Activated CD4-positive, alpha-beta T cell treated with anti-CD3 and anti-CD28 coated beads, Interleukin-2, amount 10 ng/mL, durations not matched to agents 7 days and 5 days (primary cell): Measurements from ENCODE around the gene KCNJ8. TPM values are rescaled to one million over a fixed set of nuclear protein-coding genes. Genes with fewer than 3 reads are reported as not detected.

Source experiments
- CTCF ChIA-PET: fragments of 350-600 bp; sonication (Branson Sonifier 250); formaldehyde crosslinking; loops from one replicate; lab custom pipeline; 2021; ENCODE audit warnings: antibody characterized with exemption; lab: Charles Lee
- POLR2A ChIA-PET: fragments of 350-600 bp; sonication (Branson Sonifier 250); formaldehyde crosslinking; loops from one replicate; lab custom pipeline; 2021; ENCODE audit warnings: antibody characterized with exemption; lab: Charles Lee
- DNase-seq: peaks from one replicate; pipeline ENCODE4 v3.0.0-alpha.2; 2020
- H3K27ac Mint-ChIP-seq: one replicate; pipeline ENCODE4 v1.8.0; 2021; ENCODE audit warnings: mild to moderate bottlenecking, moderate library complexity, mixed read lengths
- H3K27me3 Mint-ChIP-seq: one replicate; pipeline ENCODE4 v1.8.0; 2021; ENCODE audit warnings: mixed read lengths
- H3K36me3 Mint-ChIP-seq: one replicate; pipeline ENCODE4 v1.8.0; 2021; ENCODE audit warnings: low read depth, mixed read lengths
- H3K4me1 Mint-ChIP-seq: one replicate; pipeline ENCODE4 v1.8.0; 2021; ENCODE audit warnings: mixed read lengths
- H3K4me3 Mint-ChIP-seq: one replicate; pipeline ENCODE4 v1.8.0; 2021; ENCODE audit warnings: mild to moderate bottlenecking, moderate library complexity, mixed read lengths
- H3K9me3 Mint-ChIP-seq: one replicate; pipeline ENCODE4 v1.8.0; 2021; ENCODE audit warnings: mixed read lengths
- total RNA-seq, 2 experiments: library from RNA; stranded (reverse); gene quantifications; one replicate each; pipeline ENCODE4 v1.2.3, GENCODE V29; 2021

The KCNJ8 gene
- total RNA-seq, 2 experiments from 2014 or later = not detected

DNA sequence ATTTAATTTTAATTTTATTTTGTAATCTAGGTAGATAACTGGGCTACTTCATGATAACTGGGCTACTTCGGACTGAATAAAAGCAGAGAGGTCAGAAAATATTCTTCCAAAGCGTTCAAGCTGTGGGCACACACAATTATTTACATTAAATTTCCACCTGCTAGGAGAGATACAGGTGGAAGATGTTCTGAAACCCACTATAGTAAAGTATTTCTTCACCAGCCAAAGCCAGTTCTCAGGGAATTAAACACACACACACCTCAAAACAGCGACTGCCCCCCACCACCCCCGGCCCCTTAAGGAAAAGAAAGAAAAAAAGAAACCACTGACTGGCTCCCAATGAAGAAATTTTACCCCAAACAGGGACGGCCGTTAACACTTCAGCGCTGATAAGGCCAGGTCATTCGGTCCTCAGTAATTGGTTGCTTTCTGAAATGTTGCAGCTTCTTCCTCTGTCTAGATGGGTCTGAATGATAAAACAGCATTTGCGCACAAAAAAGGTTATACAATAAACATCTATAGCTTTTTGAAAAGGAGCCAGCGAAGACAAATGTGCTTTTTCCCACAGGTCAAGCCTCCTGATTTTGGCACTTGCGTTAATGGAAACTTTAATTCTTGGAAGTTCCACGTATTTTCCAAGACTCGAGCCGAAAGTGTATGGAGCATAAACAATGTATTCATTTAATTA is 771 bp upstream of the KCNJ8 start:
- H3K27me3 Mint-ChIP-seq = peaks cover 64% of the 10 kb centered on the region
- no peak for DNase-seq
- no peaks in the 10 kb centered on the region for H3K9me3 Mint-ChIP-seq
- H3K4me1 Mint-ChIP-seq = peaks cover 8% of the 10 kb centered on the region
- H3K27ac Mint-ChIP-seq = no peak overlapping the region
- H3K4me3 Mint-ChIP-seq = no peak overlapping the region
- ChIA-PET POLR2A (no interaction called here), CTCF (interaction anchor here (0.7 kb wide), 1 partner anchor 95 kb away, joined by 3 read pairs; no protein-coding TSS in a partner anchor)
- no peaks in the 10 kb centered on the region for H3K36me3 Mint-ChIP-seq

DNA sequence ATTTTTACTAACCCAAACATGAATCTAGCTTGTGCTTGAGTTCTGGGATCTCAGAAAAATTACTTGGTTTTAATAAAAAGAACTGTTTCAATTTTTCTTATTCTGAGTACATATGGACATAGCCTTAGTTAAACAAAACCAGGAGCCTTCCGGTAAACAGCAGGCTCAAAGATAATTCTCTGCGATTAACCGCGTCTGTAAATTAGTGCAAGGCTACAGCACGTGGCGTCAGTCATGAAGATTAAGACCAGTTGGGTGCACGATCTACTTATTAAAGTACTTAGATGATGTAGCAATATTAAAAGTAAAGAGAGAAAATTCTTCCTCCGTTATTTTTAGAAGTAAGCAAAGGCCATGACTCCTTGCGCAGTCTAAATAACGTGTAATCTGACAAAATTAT is 700 bp downstream of the KCNJ8 start:
- H3K36me3 Mint-ChIP-seq = no peaks in the 10 kb centered on the region
- POLR2A ChIA-PET = no interaction called here

DNA sequence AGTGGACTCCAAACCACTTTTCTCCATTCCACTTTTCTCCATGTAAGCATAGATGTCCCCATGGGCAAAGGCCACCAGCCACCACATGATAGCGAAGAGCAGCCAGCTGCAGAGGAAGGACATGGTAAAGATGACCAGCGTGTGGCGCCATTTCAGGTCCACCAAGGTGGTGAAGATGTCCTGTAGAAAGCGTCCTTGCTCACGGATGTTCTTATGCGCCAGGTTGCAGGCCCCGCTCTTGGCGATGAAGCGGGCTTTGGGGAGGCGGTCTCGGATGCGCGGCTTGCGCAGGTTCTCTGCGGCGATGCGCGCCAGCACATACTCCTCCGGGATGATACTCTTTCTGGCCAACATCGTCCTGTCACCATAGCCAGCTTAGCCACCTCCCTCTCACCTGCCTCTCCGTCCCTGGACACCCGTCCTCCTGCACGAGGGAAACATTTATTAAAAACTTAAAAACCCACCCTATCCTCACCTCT is 1.2 kb downstream of the KCNJ8 start:
- H3K36me3 Mint-ChIP-seq = no peaks in the 10 kb centered on the region
- H3K9me3 Mint-ChIP-seq = no peaks in the 10 kb centered on the region

More for the DNA sequence above, 700 bp downstream of the KCNJ8 start:
- Mint-ChIP-seq H3K4me3 (no peak overlapping the region), H3K9me3 (no peaks in the 10 kb centered on the region), H3K27me3 (peaks cover 69% of the 10 kb centered on the region), H3K4me1 (peaks cover 8% of the 10 kb centered on the region), H3K27ac (no peak overlapping the region)
- CTCF ChIA-PET = interaction anchor here (0.7 kb wide), 1 partner anchor 1938 kb away, joined by 3 read pairs; no protein-coding TSS in a partner anchor
- DNase-seq = no peak

DNA sequence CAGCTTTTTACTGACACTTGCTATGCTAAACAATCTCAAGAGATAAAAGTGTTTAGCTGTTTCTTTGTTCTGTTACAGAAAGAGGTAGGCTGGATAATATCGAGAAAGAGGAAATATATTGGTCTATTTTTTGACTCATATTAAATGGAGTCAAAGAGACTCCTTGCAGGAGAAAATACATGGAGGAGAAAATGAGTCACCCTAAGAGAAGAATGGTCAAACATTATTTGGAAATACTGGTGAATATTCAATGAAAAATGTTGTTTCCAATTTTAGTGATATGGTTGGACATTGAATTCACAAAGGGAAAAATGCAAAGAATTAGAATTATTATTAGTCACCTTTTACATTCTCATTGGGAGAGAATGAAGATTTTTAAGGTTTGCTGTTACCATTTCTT is 3.2 kb downstream of the KCNJ8 start:
- H3K27ac Mint-ChIP-seq = no peak overlapping the region
- POLR2A ChIA-PET = no interaction called here
- peaks cover 8% of the 10 kb centered on the region for H3K4me1 Mint-ChIP-seq
- H3K4me3 Mint-ChIP-seq = no peak overlapping the region
- DNase-seq = no peak
- CTCF ChIA-PET = no interaction called here
- H3K27me3 Mint-ChIP-seq = peaks cover 54% of the 10 kb centered on the region
- no peaks in the 10 kb centered on the region for H3K36me3 Mint-ChIP-seq
- no peaks in the 10 kb centered on the region for H3K9me3 Mint-ChIP-seq

More for the DNA sequence above, 1.2 kb downstream of the KCNJ8 start:
- ChIA-PET CTCF (no interaction called here), POLR2A (no interaction called here)
- Mint-ChIP-seq H3K4me3 (no peak overlapping the region), H3K27ac (no peak overlapping the region), H3K27me3 (peaks cover 69% of the 10 kb centered on the region), H3K4me1 (peaks cover 8% of the 10 kb centered on the region)
- DNase-seq = no peak

DNA sequence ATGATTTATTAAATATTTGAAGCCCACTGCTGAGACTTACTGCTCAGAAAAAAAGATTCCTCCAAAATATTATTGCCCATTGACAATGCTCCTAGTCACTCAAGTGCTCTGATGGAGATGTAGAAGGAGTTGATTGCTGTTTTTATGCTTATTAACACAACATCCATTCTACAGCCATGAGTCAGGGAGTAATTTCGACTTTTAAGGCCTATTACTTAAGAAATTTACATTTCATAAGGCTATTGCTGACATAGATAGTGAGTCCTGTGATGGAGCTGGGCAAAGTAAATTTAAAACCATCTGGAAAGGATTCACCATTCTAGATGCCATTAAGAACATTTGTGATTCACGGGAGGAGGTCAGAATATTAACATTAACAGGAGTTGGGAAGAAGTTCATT is 5.2 kb downstream of the KCNJ8 start:
- Mint-ChIP-seq H3K9me3 (no peaks in the 10 kb centered on the region), H3K4me3 (no peak overlapping the region), H3K27me3 (peaks cover 38% of the 10 kb centered on the region), H3K27ac (no peak overlapping the region), H3K4me1 (peaks cover 6% of the 10 kb centered on the region), H3K36me3 (no peaks in the 10 kb centered on the region)
- DNase-seq = no peak
- CTCF ChIA-PET = no interaction called here
- POLR2A ChIA-PET = no interaction called here

DNA sequence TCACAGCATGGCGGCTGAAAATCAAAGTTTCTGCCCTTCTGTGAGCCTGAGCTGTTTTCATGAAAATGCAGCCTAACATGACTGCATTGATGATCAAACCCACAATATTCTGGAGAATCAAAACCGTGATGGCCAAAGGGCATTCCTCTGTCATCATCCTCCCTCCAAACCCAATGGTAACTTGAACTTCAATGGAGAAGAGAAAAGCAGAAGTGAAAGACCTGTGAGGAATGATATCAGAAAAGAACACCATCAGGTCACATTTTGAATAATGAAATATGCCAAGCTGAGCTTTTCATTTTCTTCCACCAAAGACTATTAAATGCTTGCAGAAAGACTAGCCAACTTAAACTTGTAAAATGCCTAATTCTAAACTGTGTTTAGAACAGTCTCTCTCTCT is 8.1 kb downstream of the KCNJ8 start:
- Mint-ChIP-seq H3K9me3 (no peaks in the 10 kb centered on the region), H3K27me3 (peaks cover 16% of the 10 kb centered on the region), H3K36me3 (no peaks in the 10 kb centered on the region), H3K4me3 (no peak overlapping the region), H3K27ac (no peak overlapping the region), H3K4me1 (no peaks in the 10 kb centered on the region)
- ChIA-PET CTCF (no interaction called here), POLR2A (no interaction called here)
- no peak for DNase-seq

DNA sequence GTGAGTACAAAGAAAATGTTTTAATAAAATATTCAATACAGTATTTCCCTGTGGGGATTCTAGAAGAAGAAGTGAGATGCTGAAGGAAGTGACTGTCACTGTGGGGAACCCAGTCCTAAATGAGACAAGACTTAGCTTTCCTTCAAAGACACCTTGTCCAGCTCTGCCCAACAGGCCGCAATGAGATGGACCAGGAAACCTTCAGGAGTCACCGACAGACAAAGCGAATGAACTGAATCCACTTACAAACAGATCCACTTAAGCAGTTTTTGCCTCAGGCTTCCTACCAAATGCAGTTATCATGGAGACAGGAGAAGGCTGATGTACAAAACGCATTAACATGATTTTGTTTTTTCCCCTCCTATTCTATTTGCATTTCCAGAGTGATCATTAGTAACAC is 9.6 kb downstream of the KCNJ8 start:
- H3K36me3 Mint-ChIP-seq = no peaks in the 10 kb centered on the region
- POLR2A ChIA-PET = no interaction called here
- no peaks in the 10 kb centered on the region for H3K9me3 Mint-ChIP-seq
- peaks cover 6% of the 10 kb centered on the region for H3K27me3 Mint-ChIP-seq
- no peaks in the 10 kb centered on the region for H3K4me1 Mint-ChIP-seq
- no peak overlapping the region for H3K27ac Mint-ChIP-seq
- no peak for DNase-seq
- CTCF ChIA-PET = no interaction called here
- no peak overlapping the region for H3K4me3 Mint-ChIP-seq

DNA sequence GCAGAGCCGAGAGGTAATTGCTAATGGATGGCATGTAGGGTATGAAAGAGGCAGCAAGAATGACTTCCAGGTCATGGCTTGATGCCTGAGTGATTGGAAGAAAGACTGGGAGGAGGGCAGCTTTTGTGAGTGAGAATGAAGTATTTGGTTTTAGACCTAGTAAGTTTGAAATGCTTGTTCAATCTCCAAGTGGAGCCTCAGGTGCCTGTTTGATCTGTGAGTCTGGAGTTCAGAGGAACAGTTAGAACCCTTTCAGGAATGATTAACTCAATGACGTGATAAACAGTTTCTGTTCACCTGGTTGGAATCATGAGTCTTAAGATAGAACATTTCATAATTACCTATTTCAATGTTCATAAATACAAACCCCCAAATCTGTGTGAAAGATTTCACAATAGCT is 10.4 kb downstream of the KCNJ8 start:
- no peak overlapping the region for H3K27ac Mint-ChIP-seq
- ChIA-PET CTCF (no interaction called here), POLR2A (no interaction called here)
- DNase-seq = no peak
- no peaks in the 10 kb centered on the region for H3K4me1 Mint-ChIP-seq
- no peaks in the 10 kb centered on the region for H3K9me3 Mint-ChIP-seq
- no peak overlapping the region for H3K4me3 Mint-ChIP-seq
- no peaks in the 10 kb centered on the region for H3K27me3 Mint-ChIP-seq
- H3K36me3 Mint-ChIP-seq = no peaks in the 10 kb centered on the region

DNA sequence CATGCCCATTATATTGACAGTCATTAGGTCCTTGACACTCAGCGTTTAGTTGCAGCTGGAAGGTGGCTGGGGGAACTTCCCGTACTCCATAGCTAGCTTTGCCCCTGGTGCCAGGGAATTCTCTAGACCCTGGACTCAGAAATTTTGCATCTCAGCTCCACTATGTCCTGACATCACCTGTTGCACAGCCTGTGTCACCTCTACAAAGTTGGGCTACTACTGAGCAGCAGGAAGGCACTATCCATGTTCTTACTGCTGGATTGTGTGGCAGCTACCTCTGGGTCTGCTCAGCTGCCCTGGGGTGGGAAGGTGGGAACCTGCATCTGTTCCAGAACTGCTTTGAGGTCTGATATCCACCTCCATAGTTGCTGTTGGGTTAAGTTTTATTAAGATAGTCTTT is 11.0 kb downstream of the KCNJ8 start:
- POLR2A ChIA-PET = no interaction called here
- no peak overlapping the region for H3K27ac Mint-ChIP-seq
- no peaks in the 10 kb centered on the region for H3K4me1 Mint-ChIP-seq
- DNase-seq = no peak
- no peaks in the 10 kb centered on the region for H3K36me3 Mint-ChIP-seq
- no peak overlapping the region for H3K4me3 Mint-ChIP-seq
- H3K27me3 Mint-ChIP-seq = no peaks in the 10 kb centered on the region
- CTCF ChIA-PET = no interaction called here
- no peaks in the 10 kb centered on the region for H3K9me3 Mint-ChIP-seq

DNA sequence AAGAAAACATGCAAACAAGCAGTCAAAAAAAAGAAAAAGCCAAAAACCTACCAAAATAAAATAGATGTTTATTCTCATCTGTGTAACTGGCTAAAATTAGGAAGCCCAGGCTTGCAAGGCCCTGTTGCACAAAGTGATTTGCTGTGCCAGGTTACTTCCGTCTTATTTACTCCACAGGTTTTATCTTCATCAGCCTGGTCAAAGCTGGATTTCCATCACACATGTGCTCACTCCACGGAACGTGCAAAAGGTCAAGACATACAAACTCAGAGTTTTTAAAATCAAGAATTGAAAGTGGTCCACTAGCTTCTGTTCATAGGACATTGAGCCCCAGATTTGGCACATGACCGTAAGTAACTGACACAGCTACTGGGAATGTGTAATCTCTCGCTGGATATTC is 14.8 kb downstream of the KCNJ8 start:
- no peak overlapping the region for H3K4me3 Mint-ChIP-seq
- H3K9me3 Mint-ChIP-seq = no peaks in the 10 kb centered on the region
- H3K36me3 Mint-ChIP-seq = no peaks in the 10 kb centered on the region
- CTCF ChIA-PET = no interaction called here
- no peaks in the 10 kb centered on the region for H3K4me1 Mint-ChIP-seq
- POLR2A ChIA-PET = no interaction called here
- H3K27me3 Mint-ChIP-seq = peaks cover 2% of the 10 kb centered on the region
- no peak for DNase-seq
- no peak overlapping the region for H3K27ac Mint-ChIP-seq

DNA sequence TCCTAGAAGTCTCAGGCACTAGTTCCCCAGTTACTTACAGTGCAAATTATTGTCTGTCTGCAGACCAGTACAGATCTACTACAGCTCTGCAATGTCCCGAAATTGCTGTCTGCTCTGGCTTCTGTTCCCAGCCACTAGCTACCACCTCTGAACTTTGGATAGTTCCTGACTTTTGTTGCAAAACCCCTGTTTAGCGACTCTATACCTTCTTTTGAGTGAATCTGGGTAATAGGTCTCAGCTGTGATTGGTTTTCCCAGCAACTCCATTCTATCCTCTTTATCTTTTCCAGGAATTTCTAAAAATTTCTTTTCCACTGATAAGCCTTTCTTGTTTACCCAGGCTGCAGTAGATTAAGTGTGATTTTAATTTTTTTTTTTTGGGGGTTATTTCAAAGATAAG is 16.8 kb downstream of the KCNJ8 start:
- H3K9me3 Mint-ChIP-seq = no peaks in the 10 kb centered on the region
- no peaks in the 10 kb centered on the region for H3K4me1 Mint-ChIP-seq
- no peak overlapping the region for H3K27ac Mint-ChIP-seq
- CTCF ChIA-PET = interaction anchor here (1.0 kb wide), 1 partner anchor 216 kb away, joined by 3 read pairs; no protein-coding TSS in a partner anchor
- H3K36me3 Mint-ChIP-seq = no peaks in the 10 kb centered on the region
- DNase-seq = no peak
- POLR2A ChIA-PET = no interaction called here
- H3K27me3 Mint-ChIP-seq = peaks cover 2% of the 10 kb centered on the region
- no peak overlapping the region for H3K4me3 Mint-ChIP-seq

DNA sequence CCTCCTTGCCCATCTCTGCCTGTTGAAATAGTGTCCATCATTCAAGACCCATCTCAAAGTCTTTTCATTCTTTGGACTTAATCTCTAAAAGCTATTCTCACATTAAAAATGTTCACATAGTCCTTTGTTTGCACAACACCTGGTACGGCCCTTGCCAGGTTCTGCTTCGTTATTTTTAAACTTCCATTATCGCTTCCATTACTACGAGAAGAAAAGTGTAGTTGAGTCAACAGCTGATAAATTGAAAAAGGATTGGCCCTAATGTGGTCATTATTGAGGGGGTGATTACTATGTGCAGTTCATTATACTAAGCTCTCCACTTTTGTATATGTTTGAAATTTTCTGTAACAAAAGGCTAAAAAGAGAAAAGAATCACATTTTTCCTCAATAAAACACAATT is 17.8 kb downstream of the KCNJ8 start:
- Mint-ChIP-seq H3K27ac (no peak overlapping the region), H3K27me3 (peaks cover 2% of the 10 kb centered on the region), H3K4me1 (no peaks in the 10 kb centered on the region), H3K4me3 (no peak overlapping the region), H3K36me3 (no peaks in the 10 kb centered on the region), H3K9me3 (no peaks in the 10 kb centered on the region)
- no peak for DNase-seq
- CTCF ChIA-PET = interaction anchor here (1.0 kb wide), 1 partner anchor 217 kb away, joined by 3 read pairs; no protein-coding TSS in a partner anchor
- POLR2A ChIA-PET = no interaction called here

DNA sequence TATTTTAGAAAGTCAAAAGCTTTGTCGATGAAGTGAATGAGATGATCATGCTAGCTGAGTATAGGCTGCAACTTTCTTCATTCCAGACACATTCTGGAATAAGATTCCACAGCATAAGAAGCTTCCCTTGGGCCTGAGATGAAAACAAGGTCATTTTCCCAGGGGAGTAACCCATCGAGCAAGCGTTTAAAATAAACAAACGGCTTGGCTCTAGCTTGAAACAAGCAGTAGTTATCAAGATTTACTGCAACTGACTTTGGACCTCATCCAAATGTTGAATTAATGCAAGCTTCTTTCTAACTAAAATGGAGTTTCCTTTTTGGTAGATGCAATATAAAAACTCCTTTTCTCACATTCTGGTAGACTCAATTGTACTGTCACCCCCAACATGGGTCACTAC is 23.0 kb downstream of the KCNJ8 start:
- no peaks in the 10 kb centered on the region for H3K9me3 Mint-ChIP-seq
- CTCF ChIA-PET = no interaction called here

DNA sequence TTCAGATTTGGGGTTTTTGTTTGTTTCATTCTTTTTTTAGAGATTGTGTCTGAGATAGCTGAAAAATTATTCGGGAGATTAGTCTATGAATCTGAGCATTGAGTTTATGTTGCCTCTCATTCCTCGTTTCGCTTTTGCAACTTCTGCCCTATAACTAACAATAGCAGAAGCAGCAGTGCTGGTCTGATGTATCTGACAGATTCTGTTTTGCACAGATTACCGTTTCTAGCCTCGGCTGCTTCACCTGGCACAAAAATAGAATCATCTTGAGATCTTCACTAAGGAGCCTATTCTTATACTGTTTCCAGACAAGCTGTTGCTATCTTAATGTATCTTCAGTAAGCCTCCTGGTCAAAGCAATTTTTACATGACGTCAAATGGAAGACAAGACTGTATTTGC is 29.2 kb downstream of the KCNJ8 start:
- Mint-ChIP-seq H3K27ac (no peak overlapping the region), H3K4me3 (no peak overlapping the region), H3K27me3 (no peaks in the 10 kb centered on the region), H3K4me1 (no peaks in the 10 kb centered on the region), H3K9me3 (no peaks in the 10 kb centered on the region), H3K36me3 (no peaks in the 10 kb centered on the region)
- POLR2A ChIA-PET = no interaction called here
- CTCF ChIA-PET = no interaction called here
- DNase-seq = no peak

More for the DNA sequence above, 23.0 kb downstream of the KCNJ8 start:
- no peak for DNase-seq
- POLR2A ChIA-PET = no interaction called here
- Mint-ChIP-seq H3K36me3 (no peaks in the 10 kb centered on the region), H3K27ac (no peak overlapping the region), H3K27me3 (peaks cover 2% of the 10 kb centered on the region), H3K4me1 (no peaks in the 10 kb centered on the region), H3K4me3 (no peak overlapping the region)
